ENCODE measurements around the gene DMD.

DNA sequence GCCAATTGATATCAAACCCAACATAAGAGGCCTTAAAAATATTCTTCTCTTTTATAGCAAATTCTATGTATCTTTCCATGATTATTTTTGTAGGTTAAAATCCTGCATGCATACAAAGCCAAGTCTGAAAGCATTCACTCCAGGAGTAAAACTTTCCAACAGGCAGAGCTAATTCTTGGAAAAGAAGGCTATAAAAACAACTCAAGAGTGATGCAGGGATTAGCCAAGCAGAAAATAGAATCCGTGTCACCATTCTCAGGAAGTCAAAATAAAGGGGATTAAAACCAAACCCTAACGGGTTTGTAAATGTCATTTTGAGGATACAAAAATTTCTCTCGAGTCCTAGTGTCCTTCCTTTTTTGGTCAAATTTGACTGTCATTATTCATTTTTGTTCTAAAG lies 412.4 kb downstream of the DMD start:
- TF ChIP-seq POLR2A (IDR thresholded peaks at IDR 0.05) (no peak), EP300 (IDR thresholded peaks at IDR 0.05) (no peak), POLR2AphosphoS5 (IDR thresholded peaks at IDR 0.05) (no peak)

Data from sigmoid colon (tissue), 4 donors.